GM12801 (cell line): ENCODE data around the gene MAML1.

ENCODE experiments used
- CTCF ChIP-seq: IDR thresholded peaks from one replicate; pipeline ENCODE4 v1.5.1; 2011; ENCODE audit warnings: control low read depth; ENCODE audit not compliant: insufficient read length; ENCODE audit errors: extremely low read depth

MAML1 gene

DNA sequence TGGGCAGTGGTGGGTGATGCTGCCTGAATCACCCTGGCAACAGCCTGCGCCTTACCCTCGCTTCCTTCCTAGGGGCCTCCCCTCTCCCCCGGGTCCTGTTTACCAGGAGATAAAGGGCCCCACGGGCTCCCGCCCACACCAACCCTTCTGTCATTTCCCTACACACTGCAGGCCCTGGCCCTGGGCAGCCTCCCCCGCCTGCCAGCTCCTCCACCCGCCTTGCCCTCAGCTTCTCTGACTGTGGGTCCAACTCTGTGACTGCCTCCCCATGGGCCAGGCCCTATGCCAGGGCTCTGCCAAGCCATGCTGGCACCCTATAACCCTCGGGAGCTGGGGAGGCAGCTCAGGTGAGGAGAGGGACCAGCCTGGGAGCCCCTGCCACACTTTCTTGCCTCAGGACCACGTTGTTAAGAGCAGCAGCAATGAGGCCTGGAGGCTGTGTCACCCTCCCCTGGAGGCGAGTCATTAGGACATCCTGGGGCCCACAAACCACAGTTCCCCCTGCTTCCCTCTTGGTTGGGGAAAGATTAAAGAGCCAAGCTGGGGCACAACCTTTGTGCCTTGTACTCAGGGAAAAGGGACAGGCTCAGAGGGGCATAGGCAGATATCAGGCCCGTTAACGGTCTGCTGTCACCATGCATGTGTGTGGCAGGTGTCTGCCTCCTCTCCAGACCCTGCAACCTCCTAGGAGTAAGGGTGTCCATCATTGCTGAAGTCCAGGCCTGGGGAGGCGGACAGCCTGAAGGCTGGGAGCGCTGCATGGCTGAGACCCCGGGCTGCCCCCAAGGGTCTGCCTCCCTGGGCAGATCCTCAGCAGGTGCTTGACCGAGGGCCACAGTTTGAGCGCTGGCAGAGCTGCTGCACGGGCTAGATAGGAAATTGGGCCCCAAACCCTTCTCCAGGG is 71.3 kb downstream of the MAML1 start:
- TF ChIP-seq CTCF: no peak

- TF ChIP-seq CTCF: no peak
Measured at GRCh38 chr5:179804555-179804947, 71.9 kb downstream of the MAML1 start.

DNA sequence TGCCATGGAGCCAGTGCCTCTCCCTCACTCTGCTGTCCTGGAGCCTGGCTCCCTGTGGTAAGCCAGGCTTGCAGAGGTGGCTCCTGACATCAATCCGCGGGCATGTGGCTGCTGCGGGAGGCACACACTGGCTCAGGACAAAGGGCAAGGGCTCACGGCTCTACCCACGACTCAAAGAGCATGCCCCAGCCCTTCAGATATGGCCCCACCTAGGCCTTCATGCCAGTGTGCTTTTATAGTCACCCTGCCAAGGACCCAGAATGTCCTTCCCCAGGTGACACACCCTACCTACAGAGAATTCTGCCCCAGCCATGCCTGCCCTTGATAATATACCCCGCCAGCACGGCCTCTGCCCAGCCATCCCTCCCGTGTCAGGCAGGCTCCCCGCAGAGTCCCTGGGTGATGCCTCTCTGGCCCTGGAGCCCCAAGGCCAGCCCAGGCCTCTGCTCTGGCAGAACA is 72.5 kb downstream of the MAML1 start:
- no peak for TF ChIP-seq CTCF

DNA sequence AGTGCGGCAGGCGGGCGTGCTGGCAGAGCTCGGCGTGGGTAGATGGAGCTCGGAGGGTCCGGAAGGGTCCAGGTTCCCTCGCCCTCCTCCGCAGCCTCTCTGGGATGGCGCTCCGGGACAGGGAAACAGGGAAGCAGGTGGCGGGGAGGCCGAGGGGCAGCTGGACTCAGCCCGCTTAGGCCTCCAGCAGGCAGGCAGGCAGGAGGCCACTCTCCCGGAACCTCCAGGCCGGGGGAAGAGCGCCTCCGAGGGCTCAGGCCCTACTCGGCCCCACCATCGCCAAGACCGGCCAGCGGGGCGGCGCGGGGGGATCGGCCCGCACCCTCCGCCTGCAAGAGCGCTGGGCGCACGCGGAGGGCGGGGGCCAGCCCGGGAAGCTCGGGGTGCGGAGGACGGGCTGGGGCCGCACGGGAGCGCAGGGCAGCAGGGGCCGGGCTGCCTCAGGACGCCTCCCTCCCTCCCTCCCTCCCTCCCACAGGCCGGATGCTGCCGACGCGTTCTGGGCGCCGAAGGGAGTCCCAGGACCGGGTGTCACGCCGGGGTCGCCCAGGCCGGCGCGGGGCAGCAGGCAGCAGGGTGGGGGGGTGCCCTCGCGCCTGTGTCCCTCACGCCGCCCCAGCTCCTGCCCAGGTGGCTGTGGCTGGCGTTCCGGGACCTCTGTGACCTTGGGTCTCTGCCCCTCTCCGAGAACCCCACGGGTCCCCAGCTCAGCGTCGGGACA is 73.1 kb downstream of the MAML1 start:
- TF ChIP-seq CTCF: no peak

GRCh38 chr5:179806250-179807048 is 73.8 kb downstream of the MAML1 start, which contains the start of gene MGAT4B:
TSS of gene MGAT4B (minus strand) at chr5:179806866. CDS start at chr5:179806583, 283 bp downstream.
- no peak for TF ChIP-seq CTCF

DNA sequence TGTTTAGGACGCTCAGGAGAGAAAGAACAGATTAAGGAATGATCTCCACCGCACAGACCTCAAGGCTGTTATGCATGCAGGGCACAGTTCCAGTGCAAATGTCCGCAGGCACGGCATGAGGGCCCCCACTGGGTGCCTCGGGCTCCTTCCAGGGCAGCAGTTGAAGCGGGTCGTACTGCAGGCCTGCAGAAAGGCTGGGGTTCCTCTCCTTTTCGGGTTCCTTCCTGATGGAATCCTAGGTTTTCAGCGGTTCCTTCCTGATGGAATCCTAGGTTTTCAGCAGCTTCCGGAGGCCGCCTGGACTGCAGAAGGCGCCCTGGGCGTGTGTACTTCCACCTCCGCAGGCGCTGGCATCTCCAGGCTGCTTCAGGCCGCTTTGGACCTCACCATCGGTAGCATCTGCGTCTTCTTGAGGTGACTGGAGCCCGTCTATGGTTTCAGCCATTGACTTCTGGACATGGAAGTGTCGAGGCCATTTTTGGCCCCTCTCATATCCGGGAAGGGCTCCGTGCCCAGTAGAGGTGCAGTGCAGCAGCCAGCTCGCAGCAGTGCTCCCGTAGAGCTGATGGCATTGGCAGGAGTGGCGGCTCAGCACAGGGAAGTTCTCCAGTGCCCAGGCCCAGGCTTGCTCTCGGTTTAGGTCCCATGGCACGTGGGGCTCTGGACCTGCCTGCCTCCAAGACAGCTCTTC is 79.7 kb downstream of the MAML1 start:
- no peak for TF ChIP-seq CTCF
